ENCODE data around the gene KLF13.

The KLF13 gene

DNA sequence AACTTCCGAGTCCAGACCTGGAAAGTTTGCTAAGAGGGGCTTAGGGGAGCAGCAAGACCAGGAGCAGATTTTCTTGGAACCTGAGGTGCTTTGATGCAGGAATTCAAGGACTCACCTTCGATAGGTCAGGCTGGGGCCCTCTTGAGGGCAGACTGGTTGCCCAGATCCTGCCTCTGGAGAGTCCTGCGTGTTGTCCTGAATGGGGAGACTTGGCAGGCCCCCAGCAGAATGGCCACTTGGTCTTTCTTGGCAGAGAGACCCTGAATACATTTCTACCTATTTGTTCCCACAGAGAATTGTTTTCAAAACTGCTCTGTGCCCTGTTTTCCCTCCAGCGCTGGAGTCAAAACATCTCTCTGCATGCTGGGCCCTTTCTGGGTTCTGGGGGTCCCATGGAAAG is 4.2 kb downstream of the KLF13 start:
- ChIA-PET POLR2A (no interaction called here), CTCF (interaction anchor here (0.5 kb wide), 1 partner anchor 661 kb away, joined by 3 read pairs; no protein-coding TSS in a partner anchor)
- no peak for DNase-seq (ENCODE audit: extremely low spot score)
- TF ChIP-seq LEF1 (IDR thresholded peaks at IDR 0.05; ENCODE audit: borderline replicate concordance): no peak
- no peak for TF ChIP-seq BHLHE40 (IDR thresholded peaks at IDR 0.05; ENCODE audit: borderline replicate concordance)
- TF ChIP-seq FOXM1 (IDR thresholded peaks at IDR 0.05; ENCODE audit: borderline replicate concordance): no peak
- TF ChIP-seq HDGF (IDR thresholded peaks at IDR 0.05; ENCODE audit: borderline replicate concordance): no peak
- TF ChIP-seq FOXK2 (IDR thresholded peaks at IDR 0.05): no peak
- no peak for TF ChIP-seq CTBP1 (IDR thresholded peaks at IDR 0.05; ENCODE audit: borderline replicate concordance)
- TF ChIP-seq TARDBP (IDR thresholded peaks at IDR 0.05): no peak
- no peak for TF ChIP-seq L3MBTL2 (conservative IDR thresholded peaks at IDR 0.05)
- no peak for TF ChIP-seq NFRKB (IDR thresholded peaks at IDR 0.05)
- no peak for TF ChIP-seq ARNT (IDR thresholded peaks at IDR 0.05)
- no peak for TF ChIP-seq ZNF384 (IDR thresholded peaks at IDR 0.05)
- TF ChIP-seq SP1 (IDR thresholded peaks at IDR 0.05): no peak
- TF ChIP-seq, protein P1, sequence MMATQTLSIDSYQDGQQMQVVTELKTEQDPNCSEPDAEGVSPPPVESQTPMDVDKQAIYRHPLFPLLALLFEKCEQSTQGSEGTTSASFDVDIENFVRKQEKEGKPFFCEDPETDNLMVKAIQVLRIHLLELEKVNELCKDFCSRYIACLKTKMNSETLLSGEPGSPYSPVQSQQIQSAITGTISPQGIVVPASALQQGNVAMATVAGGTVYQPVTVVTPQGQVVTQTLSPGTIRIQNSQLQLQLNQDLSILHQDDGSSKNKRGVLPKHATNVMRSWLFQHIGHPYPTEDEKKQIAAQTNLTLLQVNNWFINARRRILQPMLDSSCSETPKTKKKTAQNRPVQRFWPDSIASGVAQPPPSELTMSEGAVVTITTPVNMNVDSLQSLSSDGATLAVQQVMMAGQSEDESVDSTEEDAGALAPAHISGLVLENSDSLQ (IDR thresholded peaks at IDR 0.05): no peak
- TF ChIP-seq SUZ12 (IDR thresholded peaks at IDR 0.05): no peak
- TF ChIP-seq ELF4 (IDR thresholded peaks at IDR 0.05): no peak
- TF ChIP-seq FOXA1 (IDR thresholded peaks at IDR 0.05): no peak

DNA sequence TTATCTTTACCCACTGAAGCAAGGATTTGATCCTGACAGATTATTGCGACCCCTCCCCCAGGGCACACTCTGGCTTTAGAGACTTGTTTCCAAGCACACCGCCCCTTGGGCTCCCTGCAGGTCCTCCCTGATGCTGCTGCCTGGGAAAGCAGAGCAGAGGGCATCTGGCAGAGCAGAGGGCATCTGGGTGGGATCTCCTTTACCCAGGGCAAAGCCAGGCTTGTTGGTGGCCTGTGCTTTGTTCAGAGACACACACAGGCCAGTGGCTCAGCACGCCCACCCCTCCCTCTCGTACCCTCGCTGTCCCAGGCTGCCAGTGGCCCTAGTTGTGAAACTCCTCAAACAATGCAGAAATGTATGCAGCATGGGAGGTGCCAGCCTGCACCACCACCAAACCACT is 4.8 kb downstream of the KLF13 start:
- CTCF ChIA-PET: no interaction called here
- POLR2A ChIA-PET: no interaction called here
- TF ChIP-seq BHLHE40 (IDR thresholded peaks at IDR 0.05; ENCODE audit: borderline replicate concordance): no peak
- no peak for TF ChIP-seq CTBP1 (IDR thresholded peaks at IDR 0.05; ENCODE audit: borderline replicate concordance)
- no peak for TF ChIP-seq ELF4 (IDR thresholded peaks at IDR 0.05)
- DNase-seq (ENCODE audit: extremely low spot score): no peak

DNA sequence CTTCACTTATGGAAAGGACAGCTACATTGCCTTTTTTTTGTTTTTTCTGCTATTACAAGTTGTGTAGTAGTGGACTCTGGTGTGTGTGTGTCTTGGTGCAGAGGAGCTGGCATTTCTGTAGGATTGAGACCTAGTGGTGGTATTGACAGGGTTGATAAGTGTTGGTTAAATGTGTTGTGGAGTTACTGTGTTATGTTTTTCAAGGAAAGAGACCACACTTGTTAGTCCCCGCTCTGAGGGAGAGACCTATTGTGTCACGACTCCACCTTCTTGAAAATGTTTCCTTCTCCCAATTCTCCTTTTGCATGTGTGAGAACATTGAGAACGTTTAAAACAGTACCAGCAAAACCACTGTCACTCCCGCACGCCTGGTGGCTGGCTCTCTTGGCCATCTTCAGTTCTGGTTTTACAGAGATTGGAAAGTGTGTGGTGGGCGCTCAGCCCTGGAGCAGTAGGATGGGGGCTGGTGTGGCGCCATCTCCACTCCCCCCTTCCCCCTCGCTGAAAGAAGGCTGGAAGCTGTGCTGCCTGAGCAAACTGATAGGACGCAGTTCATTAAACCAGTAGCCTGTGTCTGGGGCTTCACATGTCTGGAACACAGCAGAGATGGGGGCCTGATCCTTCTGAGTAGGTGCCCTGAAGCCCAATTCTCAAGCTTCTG is 5.5 kb downstream of the KLF13 start:
- CTCF ChIA-PET: no interaction called here
- no peak for DNase-seq (ENCODE audit: extremely low spot score)
- no peak for TF ChIP-seq SUZ12 (IDR thresholded peaks at IDR 0.05)
- TF ChIP-seq BHLHE40 (IDR thresholded peaks at IDR 0.05; ENCODE audit: borderline replicate concordance): no peak
- no peak for TF ChIP-seq HDGF (IDR thresholded peaks at IDR 0.05; ENCODE audit: borderline replicate concordance)
- no peak for TF ChIP-seq ZNF384 (IDR thresholded peaks at IDR 0.05)
- no peak for TF ChIP-seq ARNT (IDR thresholded peaks at IDR 0.05)
- no peak for TF ChIP-seq FOXK2 (IDR thresholded peaks at IDR 0.05)
- no peak for TF ChIP-seq CTBP1 (IDR thresholded peaks at IDR 0.05; ENCODE audit: borderline replicate concordance)
- no peak for TF ChIP-seq L3MBTL2 (conservative IDR thresholded peaks at IDR 0.05)
- no peak for TF ChIP-seq FOXM1 (IDR thresholded peaks at IDR 0.05; ENCODE audit: borderline replicate concordance)
- TF ChIP-seq, protein P1 (IDR thresholded peaks at IDR 0.05): no peak
- no peak for TF ChIP-seq NFRKB (IDR thresholded peaks at IDR 0.05)
- TF ChIP-seq TARDBP (IDR thresholded peaks at IDR 0.05): no peak
- TF ChIP-seq LEF1 (IDR thresholded peaks at IDR 0.05; ENCODE audit: borderline replicate concordance): no peak
- POLR2A ChIA-PET: no interaction called here

DNA sequence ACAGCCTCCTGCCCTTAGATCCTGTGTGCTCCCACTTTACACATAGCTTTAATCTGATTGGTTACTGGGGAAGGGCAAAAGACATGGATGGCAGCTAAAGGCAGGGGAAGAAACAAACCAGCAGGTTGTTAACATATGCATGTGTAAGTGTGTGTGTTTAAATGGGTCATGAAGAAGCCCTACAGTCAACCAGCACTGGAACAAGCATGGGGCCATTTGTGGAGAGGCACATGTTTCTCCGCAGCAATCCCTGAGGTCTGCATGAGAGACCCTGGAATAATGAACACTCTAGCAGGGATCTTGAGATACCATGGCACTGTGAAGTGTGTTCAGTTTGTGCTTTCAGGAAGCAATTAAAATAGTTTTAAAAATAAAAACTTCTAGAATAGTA is 6.0 kb downstream of the KLF13 start:
- POLR2A ChIA-PET: no interaction called here
- DNase-seq (ENCODE audit: extremely low spot score): no peak
- TF ChIP-seq SUZ12 (IDR thresholded peaks at IDR 0.05) (no peak), FOXA1 (IDR thresholded peaks at IDR 0.05) (no peak), L3MBTL2 (conservative IDR thresholded peaks at IDR 0.05) (no peak)
- CTCF ChIA-PET: no interaction called here

DNA sequence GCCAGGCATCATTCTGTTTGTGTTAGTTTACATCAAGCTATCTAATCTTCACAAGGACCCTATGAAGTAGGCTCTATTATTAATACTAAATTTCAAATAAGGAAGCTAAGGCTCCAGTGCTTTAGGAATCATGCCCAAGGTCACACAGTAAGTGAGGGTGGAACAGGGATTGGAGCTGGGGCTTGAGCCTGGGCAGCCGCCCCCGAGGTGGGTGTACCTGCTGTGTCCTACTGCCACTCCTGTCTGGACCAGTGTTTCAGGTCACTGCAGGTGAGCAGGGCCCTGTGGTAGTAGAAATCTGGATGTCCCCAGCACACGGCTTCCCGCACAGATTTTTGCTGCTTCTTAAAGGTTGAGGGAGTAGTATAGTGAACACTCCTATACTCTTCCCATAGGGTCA is 6.5 kb downstream of the KLF13 start:
- ChIA-PET CTCF (no interaction called here), POLR2A (no interaction called here)
- DNase-seq (ENCODE audit: extremely low spot score): no peak
- TF ChIP-seq, protein P1 (IDR thresholded peaks at IDR 0.05): no peak
- no peak for TF ChIP-seq LEF1 (IDR thresholded peaks at IDR 0.05; ENCODE audit: borderline replicate concordance)
- no peak for TF ChIP-seq FOXK2 (IDR thresholded peaks at IDR 0.05)
- no peak for TF ChIP-seq SP1 (IDR thresholded peaks at IDR 0.05)
- TF ChIP-seq BHLHE40 (IDR thresholded peaks at IDR 0.05; ENCODE audit: borderline replicate concordance): no peak
- no peak for TF ChIP-seq ELF4 (IDR thresholded peaks at IDR 0.05)
- TF ChIP-seq HDGF (IDR thresholded peaks at IDR 0.05; ENCODE audit: borderline replicate concordance): no peak
- no peak for TF ChIP-seq CTBP1 (IDR thresholded peaks at IDR 0.05; ENCODE audit: borderline replicate concordance)
- TF ChIP-seq FOXA1 (IDR thresholded peaks at IDR 0.05): no peak
- TF ChIP-seq L3MBTL2 (conservative IDR thresholded peaks at IDR 0.05): no peak
- TF ChIP-seq FOXM1 (IDR thresholded peaks at IDR 0.05; ENCODE audit: borderline replicate concordance): no peak
- no peak for TF ChIP-seq NFRKB (IDR thresholded peaks at IDR 0.05)
- TF ChIP-seq ZNF384 (IDR thresholded peaks at IDR 0.05): no peak
- no peak for TF ChIP-seq TARDBP (IDR thresholded peaks at IDR 0.05)
- no peak for TF ChIP-seq ARNT (IDR thresholded peaks at IDR 0.05)

DNA sequence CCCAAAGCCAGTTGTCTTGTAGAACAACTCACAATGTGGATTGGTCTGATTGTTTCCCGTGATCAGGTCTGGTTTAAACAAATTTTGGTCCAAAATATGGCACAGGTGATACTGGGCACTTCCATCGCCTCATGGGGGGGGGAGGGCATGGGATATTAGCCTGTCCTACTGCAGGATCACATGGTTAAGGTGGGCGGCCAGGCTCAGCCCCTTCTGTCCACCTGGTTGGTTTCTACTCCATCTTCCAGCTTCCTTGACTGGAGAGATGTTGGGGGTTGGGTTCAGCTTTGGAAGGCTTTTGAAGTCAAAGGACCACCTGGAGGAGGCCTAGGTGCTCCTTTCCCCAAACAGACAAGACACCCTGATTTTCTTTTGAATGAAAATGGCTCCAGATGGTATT is 7.2 kb downstream of the KLF13 start:
- ChIA-PET CTCF (no interaction called here), POLR2A (no interaction called here)
- DNase-seq (ENCODE audit: extremely low spot score): no peak
- TF ChIP-seq FOXK2 (IDR thresholded peaks at IDR 0.05): no peak
- TF ChIP-seq SUZ12 (IDR thresholded peaks at IDR 0.05): no peak
- TF ChIP-seq ELF4 (IDR thresholded peaks at IDR 0.05): no peak
- TF ChIP-seq NFRKB (IDR thresholded peaks at IDR 0.05): no peak
- no peak for TF ChIP-seq LEF1 (IDR thresholded peaks at IDR 0.05; ENCODE audit: borderline replicate concordance)
- TF ChIP-seq CTBP1 (IDR thresholded peaks at IDR 0.05; ENCODE audit: borderline replicate concordance): no peak
- no peak for TF ChIP-seq TARDBP (IDR thresholded peaks at IDR 0.05)
- TF ChIP-seq SP1 (IDR thresholded peaks at IDR 0.05): no peak
- no peak for TF ChIP-seq L3MBTL2 (conservative IDR thresholded peaks at IDR 0.05)
- no peak for TF ChIP-seq BHLHE40 (IDR thresholded peaks at IDR 0.05; ENCODE audit: borderline replicate concordance)
- no peak for TF ChIP-seq ARNT (IDR thresholded peaks at IDR 0.05)
- no peak for TF ChIP-seq FOXA1 (IDR thresholded peaks at IDR 0.05)
- TF ChIP-seq ZNF384 (IDR thresholded peaks at IDR 0.05): no peak
- no peak for TF ChIP-seq HDGF (IDR thresholded peaks at IDR 0.05; ENCODE audit: borderline replicate concordance)
- no peak for TF ChIP-seq FOXM1 (IDR thresholded peaks at IDR 0.05; ENCODE audit: borderline replicate concordance)
- TF ChIP-seq, protein P1 (IDR thresholded peaks at IDR 0.05): no peak
